Measurements from ENCODE around the gene CMTM1. TPM values are rescaled to one million over a fixed set of nuclear protein-coding genes. Genes with fewer than 3 reads are reported as not detected.

CMTM1 gene
- total RNA-seq, 1 experiment from 2014 or later, result 9.4 TPM

DNA sequence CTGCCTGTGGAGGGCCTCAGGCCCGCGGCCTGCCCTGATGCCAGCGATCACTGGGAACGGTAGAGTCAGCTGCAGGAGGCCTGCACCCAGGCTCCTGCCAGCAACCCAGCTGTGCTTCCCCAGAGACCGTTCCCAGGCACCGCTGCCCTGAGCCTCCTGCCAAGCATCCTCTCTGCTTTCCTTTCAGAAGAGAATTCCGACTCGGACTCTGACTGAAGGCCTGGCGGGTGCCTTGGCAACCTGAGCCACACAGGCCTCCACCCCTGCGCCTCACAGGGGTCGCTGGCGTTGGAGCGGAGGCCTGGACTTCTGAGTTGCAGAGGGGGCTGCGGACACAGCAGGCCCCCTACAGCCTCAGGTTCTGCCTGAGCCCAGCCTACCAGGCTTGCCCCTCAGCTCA lies 46.2 kb downstream of the CMTM1 start:
- CTCF ChIA-PET, result interaction anchor here (1.0 kb wide), 1 partner anchor 112 kb away, joined by 4 read pairs; no protein-coding TSS in a partner anchor
- intact Hi-C loops (cut with micrococcal nuclease; ENCODE audit: unreplicated experiment), result no loop called here

DNA sequence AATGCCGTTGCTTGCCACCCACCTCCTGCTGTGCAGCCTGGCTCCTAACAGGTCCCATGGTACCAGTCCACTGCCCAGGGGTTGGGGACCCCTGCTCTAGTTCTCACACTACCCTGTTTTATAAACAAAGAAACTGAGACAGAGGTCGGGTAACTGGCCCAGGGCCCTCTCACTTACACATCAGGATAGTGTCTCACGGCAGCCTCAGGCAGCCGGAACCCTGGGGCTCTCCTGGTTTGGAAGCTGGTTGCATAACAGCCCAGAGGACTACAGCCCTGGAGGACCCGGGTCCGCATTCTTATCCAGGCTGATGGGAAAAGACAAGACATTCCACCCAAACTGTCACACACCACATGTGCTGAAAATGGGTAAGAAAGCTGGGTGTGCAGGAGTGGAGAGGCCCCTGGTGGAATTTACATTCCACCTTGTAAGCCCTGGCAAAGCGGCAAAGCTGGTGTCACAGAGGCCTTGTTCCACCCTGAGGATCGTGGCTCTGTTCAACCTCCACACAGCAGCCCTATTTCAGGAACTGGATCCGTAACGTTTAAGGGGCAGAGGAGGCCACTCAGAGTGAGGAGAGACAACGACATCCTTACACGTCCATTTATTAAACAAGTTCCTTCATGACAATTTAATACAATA lies 48.0 kb downstream of the CMTM1 start:
- H3K36me3 ChIP-seq (ENCODE audit: low read depth), result 0 out of 2 replicates have a peak, but pooled peaks cover 8% of the 10 kb centered on the region
- H3K9me3 ChIP-seq (ENCODE audit: insufficient read depth, low read depth), result no peaks in the 10 kb centered on the region
- H3K27ac ChIP-seq, result no peak overlapping the region
- no peak for DNase-seq
- peaks cover 25% of the 10 kb centered on the region for H3F3A ChIP-seq (ENCODE audit: insufficient read depth, low read depth)
- no peak overlapping the region for H3K4me3 ChIP-seq
- no peak overlapping the region for H3K4me2 ChIP-seq
- ChIA-PET POLR2A (ENCODE audit: unreplicated experiment) (no interaction called here), CTCF (no interaction called here)
- no peaks in the 10 kb centered on the region for H3K9me2 ChIP-seq (ENCODE audit: insufficient read depth)
- TF ChIP-seq, protein P1, sequence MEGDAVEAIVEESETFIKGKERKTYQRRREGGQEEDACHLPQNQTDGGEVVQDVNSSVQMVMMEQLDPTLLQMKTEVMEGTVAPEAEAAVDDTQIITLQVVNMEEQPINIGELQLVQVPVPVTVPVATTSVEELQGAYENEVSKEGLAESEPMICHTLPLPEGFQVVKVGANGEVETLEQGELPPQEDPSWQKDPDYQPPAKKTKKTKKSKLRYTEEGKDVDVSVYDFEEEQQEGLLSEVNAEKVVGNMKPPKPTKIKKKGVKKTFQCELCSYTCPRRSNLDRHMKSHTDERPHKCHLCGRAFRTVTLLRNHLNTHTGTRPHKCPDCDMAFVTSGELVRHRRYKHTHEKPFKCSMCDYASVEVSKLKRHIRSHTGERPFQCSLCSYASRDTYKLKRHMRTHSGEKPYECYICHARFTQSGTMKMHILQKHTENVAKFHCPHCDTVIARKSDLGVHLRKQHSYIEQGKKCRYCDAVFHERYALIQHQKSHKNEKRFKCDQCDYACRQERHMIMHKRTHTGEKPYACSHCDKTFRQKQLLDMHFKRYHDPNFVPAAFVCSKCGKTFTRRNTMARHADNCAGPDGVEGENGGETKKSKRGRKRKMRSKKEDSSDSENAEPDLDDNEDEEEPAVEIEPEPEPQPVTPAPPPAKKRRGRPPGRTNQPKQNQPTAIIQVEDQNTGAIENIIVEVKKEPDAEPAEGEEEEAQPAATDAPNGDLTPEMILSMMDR (conservative IDR thresholded peaks at IDR 0.05), result no peak
- no peak for TF ChIP-seq EZH2 (IDR thresholded peaks at IDR 0.05; ENCODE audit: low read depth)
- peaks cover 22% of the 10 kb centered on the region for H3K4me1 ChIP-seq (replicated peaks; ENCODE audit: insufficient read depth)
- H2AFZ ChIP-seq, result no peak overlapping the region
- intact Hi-C loops (cut with micrococcal nuclease; ENCODE audit: unreplicated experiment), result no loop called here
- no TSS peak for BruUV-seq (replicated peaks)
- no peaks in the 10 kb centered on the region for H4K20me1 ChIP-seq (ENCODE audit: insufficient read depth)
- H3K27me3 ChIP-seq (ENCODE audit: insufficient read depth, low read depth), result no peaks in the 10 kb centered on the region
- no peaks in the 10 kb centered on the region for H3K79me2 ChIP-seq (ENCODE audit: low read depth)

More for the DNA sequence above, 46.2 kb downstream of the CMTM1 start:
- no peak for DNase-seq
- H3K27ac ChIP-seq, result no peak overlapping the region
- H3K79me2 ChIP-seq (ENCODE audit: low read depth), result no peaks in the 10 kb centered on the region
- no TSS peak for BruUV-seq (replicated peaks)
- no peak overlapping the region for H3K4me3 ChIP-seq
- peaks cover 8% of the 10 kb centered on the region for H3K4me1 ChIP-seq (replicated peaks; ENCODE audit: insufficient read depth)
- no peak for TF ChIP-seq EZH2 (IDR thresholded peaks at IDR 0.05; ENCODE audit: low read depth)
- TF ChIP-seq, protein P1 (conservative IDR thresholded peaks at IDR 0.05), result no peak
- no peak overlapping the region for H2AFZ ChIP-seq
- POLR2A ChIA-PET (ENCODE audit: unreplicated experiment), result no interaction called here
- no peak overlapping the region for H3K4me2 ChIP-seq
- no peaks in the 10 kb centered on the region for H3K9me3 ChIP-seq (ENCODE audit: insufficient read depth, low read depth)
- H3K36me3 ChIP-seq (ENCODE audit: low read depth), result 0 out of 2 replicates have a peak, but pooled peaks cover 7% of the 10 kb centered on the region
- peaks cover 16% of the 10 kb centered on the region for H3F3A ChIP-seq (ENCODE audit: insufficient read depth, low read depth)
- H4K20me1 ChIP-seq (ENCODE audit: insufficient read depth), result 0 out of 2 replicates have a peak, but pooled peaks cover 4% of the 10 kb centered on the region
- no peaks in the 10 kb centered on the region for H3K27me3 ChIP-seq (ENCODE audit: insufficient read depth, low read depth)
- H3K9me2 ChIP-seq (ENCODE audit: insufficient read depth), result no peaks in the 10 kb centered on the region

DNA sequence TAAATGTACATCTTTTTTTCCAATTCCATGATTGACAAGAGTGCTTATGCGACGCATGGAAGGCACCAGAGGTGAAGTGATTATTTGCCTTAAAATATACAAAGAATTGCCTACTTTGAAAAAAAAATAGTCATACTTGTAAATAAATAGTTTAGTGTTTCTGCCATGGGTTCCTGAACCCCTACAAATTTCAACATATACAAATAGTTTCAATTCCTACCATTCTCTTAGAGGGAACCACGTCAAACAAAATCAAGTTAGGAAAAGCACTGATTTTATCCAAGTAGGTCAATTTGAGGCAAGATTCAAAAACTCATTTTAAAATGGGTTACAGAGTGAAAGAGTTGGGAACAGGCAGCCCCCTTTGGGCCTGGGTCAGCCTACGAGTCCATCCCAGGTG lies 49.9 kb downstream of the CMTM1 start:
- BruUV-seq (replicated peaks), result no TSS peak
- Histone ChIP-seq H3K4me2 (no peak overlapping the region), H3K36me3 (ENCODE audit: low read depth) (0 out of 2 replicates have a peak, but pooled peaks cover 8% of the 10 kb centered on the region), H3K4me3 (no peak overlapping the region), H3K9me3 (ENCODE audit: insufficient read depth, low read depth) (no peaks in the 10 kb centered on the region), H4K20me1 (ENCODE audit: insufficient read depth) (no peaks in the 10 kb centered on the region), H3K79me2 (ENCODE audit: low read depth) (no peaks in the 10 kb centered on the region), H3F3A (ENCODE audit: insufficient read depth, low read depth) (peaks cover 34% of the 10 kb centered on the region), H3K4me1 (replicated peaks; ENCODE audit: insufficient read depth) (peaks cover 31% of the 10 kb centered on the region), H3K27ac (no peak overlapping the region), H2AFZ (no peak overlapping the region), H3K27me3 (ENCODE audit: insufficient read depth, low read depth) (no peaks in the 10 kb centered on the region), H3K9me2 (ENCODE audit: insufficient read depth) (no peaks in the 10 kb centered on the region)
- DNase-seq, result no peak
- CTCF ChIA-PET, result no interaction called here
- intact Hi-C loops (cut with micrococcal nuclease; ENCODE audit: unreplicated experiment), result no loop called here
- POLR2A ChIA-PET (ENCODE audit: unreplicated experiment), result no interaction called here
- no peak for TF ChIP-seq EZH2 (IDR thresholded peaks at IDR 0.05; ENCODE audit: low read depth)
- TF ChIP-seq, protein P1 (conservative IDR thresholded peaks at IDR 0.05), result no peak
